Mesenchymal stem cell (in vitro differentiated cells and primary cell): ENCODE results near the gene ZBTB9.

ENCODE experiments used
- DNase-seq: peaks from one replicate; pipeline ENCODE4 v3.0.0-alpha.2; 2013
- H2AFZ ChIP-seq: one replicate; pipeline ENCODE4 v1.6.1; 2013; ENCODE audit warnings: low read depth, mild to moderate bottlenecking, control low read depth, inconsistent platforms, low read length, moderate library complexity
- H2AK5ac ChIP-seq: 2 replicates; pipeline ENCODE4 v1.6.1; 2013; ENCODE audit warnings: low read length, moderate library complexity, mild to moderate bottlenecking, inconsistent platforms; ENCODE audit not compliant: severe bottlenecking
- H2BK120ac ChIP-seq: one replicate; pipeline ENCODE4 v1.6.1; 2013; ENCODE audit warnings: low read depth, mild to moderate bottlenecking, inconsistent platforms, low read length, moderate library complexity
- H2BK12ac ChIP-seq, 2 experiments: one replicate each; pipeline ENCODE4 v1.6.1; 2013; ENCODE audit warnings: inconsistent platforms in 2 of 2, low read length in 2 of 2, mild to moderate bottlenecking in 2 of 2, moderate library complexity in 2 of 2, control low read depth in 1 of 2
- H2BK15ac ChIP-seq: one replicate; pipeline ENCODE4 v1.6.1; 2013; ENCODE audit warnings: mild to moderate bottlenecking, low read depth, inconsistent platforms; ENCODE audit not compliant: poor library complexity, severe bottlenecking
- H2BK5ac ChIP-seq: 2 replicates; pipeline ENCODE4 v1.6.1; 2013; ENCODE audit warnings: low read depth, mild to moderate bottlenecking, low read length, control low read depth, inconsistent platforms; ENCODE audit not compliant: poor library complexity, severe bottlenecking
- H3K14ac ChIP-seq, 2 experiments: one replicate each; pipeline ENCODE4 v1.6.1; 2013; ENCODE audit warnings: inconsistent platforms in 2 of 2, low read length in 2 of 2, control low read depth in 1 of 2, mild to moderate bottlenecking in 1 of 2, moderate library complexity in 1 of 2
- H3K18ac ChIP-seq, 2 experiments: one replicate each; pipeline ENCODE4 v1.6.1; 2013; ENCODE audit warnings: inconsistent platforms in 2 of 2, low read length in 2 of 2, control low read depth in 1 of 2, low read depth in 1 of 2, mild to moderate bottlenecking in 1 of 2
- H3K23ac ChIP-seq, 2 experiments: one replicate each; pipeline ENCODE4 v1.6.1; 2013; ENCODE audit warnings: inconsistent platforms in 2 of 2, low read length in 2 of 2, mild to moderate bottlenecking in 2 of 2, moderate library complexity in 2 of 2, control low read depth in 1 of 2
- H3K27ac ChIP-seq: 2 replicates; pipeline ENCODE4 v1.5.1; 2013; ENCODE audit warnings: mild to moderate bottlenecking, moderate library complexity, low read length, control low read depth, inconsistent platforms; ENCODE audit not compliant: poor library complexity, severe bottlenecking
- H3K27me3 ChIP-seq, 2 experiments: 2 replicates each; pipeline versions ENCODE4 v1.6.1 to v1.7.0; 2013; ENCODE audit warnings: low read length in 2 of 2, mild to moderate bottlenecking in 2 of 2, moderate library complexity in 2 of 2, control low read depth in 1 of 2, inconsistent platforms in 1 of 2; ENCODE audit not compliant: control insufficient read depth in 1 of 2, insufficient read depth in 1 of 2
- H3K36me3 ChIP-seq, 2 experiments: 2 replicates each; pipeline versions ENCODE4 v1.6.1 to v1.7.0; 2013; ENCODE audit warnings: low read length in 2 of 2, control low read depth in 1 of 2, inconsistent platforms in 1 of 2, low read depth in 1 of 2, mild to moderate bottlenecking in 1 of 2; ENCODE audit not compliant: insufficient read depth in 2 of 2, control insufficient read depth in 1 of 2
- H3K4ac ChIP-seq, 2 experiments: one replicate each; pipeline ENCODE4 v1.6.1; 2013; ENCODE audit warnings: inconsistent platforms in 2 of 2, low read length in 2 of 2, mild to moderate bottlenecking in 2 of 2, moderate library complexity in 2 of 2, control low read depth in 1 of 2, low read depth in 1 of 2
- H3K4me1 ChIP-seq: 2 replicates; pipeline ENCODE4 v1.6.1; 2013; ENCODE audit warnings: low read depth, low read length, control low read depth; ENCODE audit not compliant: control insufficient read depth, insufficient read depth
- H3K4me2 ChIP-seq: 2 replicates; pipeline ENCODE4 v1.6.1; 2013; ENCODE audit warnings: low read length, mild to moderate bottlenecking, inconsistent platforms; ENCODE audit not compliant: poor library complexity, severe bottlenecking
- H3K4me3 ChIP-seq, 2 experiments: 2 replicates each; pipeline versions ENCODE4 v1.5.1 to v1.7.0; 2013; ENCODE audit warnings: low read length in 2 of 2, mild to moderate bottlenecking in 2 of 2, control low read depth in 1 of 2, low read depth in 1 of 2; ENCODE audit not compliant: insufficient read depth in 1 of 2
- H3K79me1 ChIP-seq: replicated peaks from 2 replicates; pipeline ENCODE4 v1.6.1; 2013; ENCODE audit warnings: mild to moderate bottlenecking, control low read depth, low read length, inconsistent platforms; ENCODE audit not compliant: poor library complexity, severe bottlenecking
- H3K9ac ChIP-seq: 2 replicates; pipeline ENCODE4 v1.7.0; 2013; ENCODE audit warnings: mild to moderate bottlenecking, low read length, moderate library complexity
- H3K9me3 ChIP-seq: 2 replicates; pipeline ENCODE4 v1.7.0; 2013; ENCODE audit warnings: mild to moderate bottlenecking, low read length; ENCODE audit not compliant: control insufficient read depth
- H4K8ac ChIP-seq: one replicate; pipeline ENCODE4 v1.6.1; 2013; ENCODE audit warnings: inconsistent platforms, mild to moderate bottlenecking, low read length, moderate library complexity
- H4K91ac ChIP-seq: one replicate; pipeline ENCODE4 v1.6.1; 2013; ENCODE audit warnings: mild to moderate bottlenecking, low read length, inconsistent platforms
- WGBS: methylation state at CpG from one replicate; pipeline ENCODE4 v1.1.7; 2013; ENCODE audit warnings: mixed read lengths; 5-methylcytosine and 5-hydroxymethylcytosine counted together

ZBTB9 gene

DNA sequence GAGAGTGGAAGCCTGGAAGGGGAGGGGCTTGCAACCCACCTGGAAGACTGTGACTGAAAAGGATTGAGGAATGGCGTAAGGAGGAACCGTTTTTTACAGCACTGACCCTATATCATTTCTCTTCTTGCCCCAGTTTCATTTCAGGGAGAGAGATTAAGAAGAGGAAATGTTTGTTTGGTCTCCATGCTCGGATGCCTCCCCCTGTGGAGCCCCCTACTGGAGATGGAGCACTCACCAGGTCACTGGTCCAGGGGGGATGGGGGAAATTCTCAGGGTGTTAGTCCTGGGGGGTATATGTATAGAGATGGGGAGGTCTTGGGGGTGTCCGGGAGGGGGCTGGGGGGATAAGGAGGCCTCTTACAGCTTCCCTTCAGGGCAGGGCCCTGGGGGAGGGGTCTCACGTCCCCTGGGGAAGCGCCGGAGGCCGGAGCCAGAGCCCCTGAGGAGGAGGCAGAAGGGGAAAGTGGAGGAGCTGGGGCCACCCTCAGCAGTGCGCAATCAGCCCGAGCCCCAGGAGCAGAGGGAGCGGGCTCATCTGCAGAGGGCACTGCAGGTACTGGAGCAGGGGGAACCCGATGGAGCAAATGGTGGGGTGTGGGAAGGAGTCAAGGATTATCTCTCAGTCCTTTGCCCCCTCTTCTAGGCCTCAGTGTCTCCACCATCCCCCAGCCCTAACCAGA lies 39.6 kb upstream of the ZBTB9 start:
- H3K4ac ChIP-seq: no peak overlapping the region
- DNase-seq: no peak
- 82% methylated on average over 8 of the region's 12 CpGs for WGBS

DNA sequence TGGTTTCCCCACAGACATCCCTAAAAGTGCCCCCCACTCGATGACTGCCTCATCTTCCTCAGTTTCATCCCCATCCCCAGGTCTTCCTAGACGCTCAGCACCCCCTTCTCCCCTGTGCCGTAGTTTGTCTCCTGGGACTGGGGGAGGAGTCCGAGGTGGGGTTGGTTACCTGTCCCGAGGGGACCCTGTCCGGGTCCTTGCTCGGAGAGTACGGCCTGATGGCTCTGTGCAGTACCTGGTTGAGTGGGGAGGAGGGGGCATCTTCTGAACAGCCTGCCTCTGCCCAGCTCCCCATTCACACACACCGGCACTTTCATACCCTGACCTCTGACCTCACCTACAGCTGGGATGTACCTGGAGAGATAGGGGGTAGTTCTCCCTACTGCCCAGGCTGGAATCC lies 38.5 kb upstream of the ZBTB9 start:
- Histone ChIP-seq H2BK12ac (no peak overlapping the region), H2AFZ (no peak overlapping the region), H2BK5ac (no peak overlapping the region), H3K23ac (no peak overlapping the region), H3K9ac (peak overlapping the region; percentile 99), H2AK5ac (no peak overlapping the region), H3K36me3 (peaks cover 43 to 50% of the 10 kb centered on the region in 2 experiments), H3K79me1 (peaks cover 22% of the 10 kb centered on the region), H3K27ac (no peak overlapping the region), H3K14ac (no peak overlapping the region), H3K4me3 (peak overlapping the region in 1 of 2 experiments; percentile 99), H3K18ac (no peak overlapping the region), H4K91ac (no peak overlapping the region), H3K4me2 (peak overlapping the region; percentile 81), H3K4me1 (peaks cover 39% of the 10 kb centered on the region), H3K27me3 (no peaks in the 10 kb centered on the region), H2BK15ac (no peak overlapping the region), H4K8ac (no peak overlapping the region), H3K4ac (no peak overlapping the region), H3K9me3 (no peaks in the 10 kb centered on the region), H2BK120ac (no peak overlapping the region)
- WGBS: 60% methylated on average over 1 of the region's 9 CpGs
- DNase-seq: no peak

More for the DNA sequence above, 39.6 kb upstream of the ZBTB9 start:
- H3K36me3 ChIP-seq: peaks cover 43 to 50% of the 10 kb centered on the region in 2 experiments
- H3K4me2 ChIP-seq: peak overlapping the region; percentile 23
- peaks cover 22% of the 10 kb centered on the region for H3K79me1 ChIP-seq
- peak overlapping the region in 1 of 2 experiments; percentile 5 for H3K23ac ChIP-seq
- H3K4me1 ChIP-seq: peaks cover 39% of the 10 kb centered on the region
- no peaks in the 10 kb centered on the region for H3K9me3 ChIP-seq
- no peaks in the 10 kb centered on the region for H3K27me3 ChIP-seq
- no peak overlapping the region for H4K91ac ChIP-seq
- H3K27ac ChIP-seq: no peak overlapping the region
- no peak overlapping the region for H2BK15ac ChIP-seq
- no peak overlapping the region for H2BK120ac ChIP-seq
- no peak overlapping the region for H4K8ac ChIP-seq
- H2BK12ac ChIP-seq: no peak overlapping the region
- no peak overlapping the region for H2BK5ac ChIP-seq
- H2AK5ac ChIP-seq: no peak overlapping the region
- no peak overlapping the region for H2AFZ ChIP-seq
- no peak overlapping the region for H3K18ac ChIP-seq
- H3K14ac ChIP-seq: peak overlapping the region in 1 of 2 experiments; percentile 26
- H3K4me3 ChIP-seq: no peak overlapping the region
- peak overlapping the region; percentile 99 for H3K9ac ChIP-seq

DNA sequence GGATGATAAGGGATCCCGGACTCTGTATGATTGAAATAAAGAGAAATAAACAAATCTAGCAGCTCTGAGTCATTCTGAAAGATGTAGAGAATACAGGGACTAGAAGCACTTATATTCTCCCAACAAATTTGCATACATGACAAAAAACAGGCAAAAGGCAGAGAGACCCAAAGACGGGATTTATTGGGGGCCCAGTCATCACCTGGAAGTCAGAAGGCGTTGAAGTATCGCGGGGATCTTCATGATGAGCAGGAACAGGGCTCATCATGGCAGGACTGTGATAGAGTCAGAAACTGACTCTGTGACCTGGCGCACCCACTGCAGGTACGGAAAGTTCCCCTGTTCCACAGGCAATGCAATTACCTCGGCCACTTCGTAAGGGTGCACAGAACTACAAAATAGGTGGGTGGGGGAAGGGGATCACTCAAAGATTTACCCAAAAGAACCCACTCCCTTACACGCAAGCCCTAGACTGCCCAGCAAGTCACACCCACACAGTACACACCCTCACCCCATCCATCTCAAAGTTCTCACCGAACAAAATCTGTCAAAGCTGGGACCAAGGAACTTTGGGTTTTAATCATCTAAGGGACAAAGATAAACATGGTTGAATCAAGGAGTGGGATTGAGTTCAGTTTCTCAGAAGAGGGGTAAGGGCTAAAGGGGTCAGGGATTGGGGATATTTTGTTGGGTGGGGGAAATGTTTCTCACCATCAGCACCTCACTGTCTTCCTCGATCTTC lies 37.8 kb upstream of the ZBTB9 start:
- no peak overlapping the region for H2BK120ac ChIP-seq
- H2BK15ac ChIP-seq: no peak overlapping the region
- H3K9me3 ChIP-seq: no peaks in the 10 kb centered on the region
- H3K14ac ChIP-seq: no peak overlapping the region
- H3K79me1 ChIP-seq: peaks cover 20% of the 10 kb centered on the region
- H3K4me3 ChIP-seq: peak overlapping the region; percentile 76 to 99
- no peak overlapping the region for H3K23ac ChIP-seq
- peak overlapping the region; percentile 99 for H3K9ac ChIP-seq
- H3K4me2 ChIP-seq: peak overlapping the region; percentile 81
- H4K8ac ChIP-seq: no peak overlapping the region
- no peaks in the 10 kb centered on the region for H3K27me3 ChIP-seq
- peak overlapping the region; percentile 77 for H3K27ac ChIP-seq
- H2BK12ac ChIP-seq: peak overlapping the region in 1 of 2 experiments; percentile 19
- DNase-seq: no peak
- 57% methylated on average over 8 of the region's 12 CpGs for WGBS
- no peak overlapping the region for H2AFZ ChIP-seq
- H2AK5ac ChIP-seq: no peak overlapping the region
- no peak overlapping the region for H3K18ac ChIP-seq
- no peak overlapping the region for H4K91ac ChIP-seq
- H3K36me3 ChIP-seq: peaks cover 43 to 50% of the 10 kb centered on the region in 2 experiments
- H2BK5ac ChIP-seq: no peak overlapping the region
- peak overlapping the region in 1 of 2 experiments; percentile 44 for H3K4ac ChIP-seq
- H3K4me1 ChIP-seq: peaks cover 39% of the 10 kb centered on the region
